Measurements from ENCODE around the gene SACS. TPM values are rescaled to one million over a fixed set of nuclear protein-coding genes. Genes with fewer than 3 reads are reported as not detected.

The SACS gene
- total RNA-seq, 4 donors from 2014 or later = 2.4 to 5.0 (median 3.9) TPM

Other genes starting within 250 kb of the SACS start
- 100 to 1,000 TPM in 1 of 4 donors, 10 to 100 TPM in 3; 51.2 to 106 (median 72.5) TPM for gene TNFRSF19, start 136.7 kb upstream of the SACS start, total RNA-seq